ENCODE measurements around the gene STARD3.
"Not testable (repeated sequence)": the region's sequence is repeated elsewhere in the genome, so short reads cannot be mapped to it uniquely, and the experiment has no call there.

Gene STARD3

DNA sequence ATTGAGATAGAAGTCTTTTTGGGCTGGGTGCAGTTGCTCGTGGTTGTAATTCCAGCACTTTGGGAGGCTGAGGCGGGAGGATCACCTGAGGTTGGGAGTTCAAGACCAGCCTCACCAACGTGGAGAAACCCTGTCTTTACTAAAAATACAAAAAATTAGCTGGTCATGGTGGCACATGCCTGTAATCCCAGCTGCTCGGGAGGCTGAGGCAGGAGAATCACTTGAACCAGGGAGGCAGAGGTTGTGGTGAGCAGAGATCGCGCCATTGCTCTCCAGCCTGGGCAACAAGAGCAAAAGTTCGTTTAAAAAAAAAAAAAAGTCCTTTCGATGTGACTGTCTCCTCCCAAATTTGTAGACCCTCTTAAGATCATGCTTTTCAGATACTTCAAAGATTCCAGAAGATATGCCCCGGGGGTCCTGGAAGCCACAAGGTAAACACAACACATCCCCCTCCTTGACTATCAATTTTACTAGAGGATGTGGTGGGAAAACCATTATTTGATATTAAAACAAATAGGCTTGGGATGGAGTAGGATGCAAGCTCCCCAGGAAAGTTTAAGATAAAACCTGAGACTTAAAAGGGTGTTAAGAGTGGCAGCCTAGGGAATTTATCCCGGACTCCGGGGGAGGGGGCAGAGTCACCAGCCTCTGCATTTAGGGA lies 62.3 kb downstream of the STARD3 start:
- not testable (repeated sequence) for H3K36me3 ChIP-seq (ENCODE audit: control insufficient read depth, insufficient read depth, low read length); H3K9me3 ChIP-seq (ENCODE audit: control insufficient read depth, insufficient read depth, low read length); DNase-seq (ENCODE audit: low read depth, low spot score); H3K27ac ChIP-seq (ENCODE audit: low read length); H3K27me3 ChIP-seq (ENCODE audit: control insufficient read depth, insufficient read depth, low read length)
- Histone ChIP-seq H3K4me1 (ENCODE audit: control insufficient read depth, insufficient read depth, low read length) (peaks cover 23% of the 10 kb centered on the region), H3K4me3 (ENCODE audit: low read length) (peak overlapping the region; percentile 98; the same call in 1 of the 2 replicates)
- WGBS (ENCODE audit: insufficient coverage, insufficient read length): no CpG with 5 or more reads among the region's 11 CpGs

DNA sequence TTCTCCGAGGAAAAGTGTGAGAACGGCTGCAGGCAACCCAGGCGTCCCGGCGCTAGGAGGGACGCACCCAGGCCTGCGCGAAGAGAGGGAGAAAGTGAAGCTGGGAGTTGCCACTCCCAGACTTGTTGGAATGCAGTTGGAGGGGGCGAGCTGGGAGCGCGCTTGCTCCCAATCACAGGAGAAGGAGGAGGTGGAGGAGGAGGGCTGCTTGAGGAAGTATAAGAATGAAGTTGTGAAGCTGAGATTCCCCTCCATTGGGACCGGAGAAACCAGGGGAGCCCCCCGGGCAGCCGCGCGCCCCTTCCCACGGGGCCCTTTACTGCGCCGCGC lies 62.8 kb downstream of the STARD3 start, which contains the start of gene ERBB2:
ERBB2 (plus strand) TSS at position 247 of the 330 bp plus-strand sequence. CDS start 175 bp downstream, outside the sequence.
- no peak for DNase-seq (ENCODE audit: low read depth, low spot score)
- Histone ChIP-seq H3K4me3 (ENCODE audit: low read length) (peak within 1 kb of the TSS; percentile 98), H3K27me3 (ENCODE audit: control insufficient read depth, insufficient read depth, low read length) (no peaks in the 10 kb centered on the region), H3K36me3 (ENCODE audit: control insufficient read depth, insufficient read depth, low read length) (no peaks in the 10 kb centered on the region), H3K4me1 (ENCODE audit: control insufficient read depth, insufficient read depth, low read length) (peaks cover 24% of the 10 kb centered on the region), H3K27ac (ENCODE audit: low read length) (no peak within 1 kb of the TSS), H3K9me3 (ENCODE audit: control insufficient read depth, insufficient read depth, low read length) (no peaks in the 10 kb centered on the region)
- no CpG with 5 or more reads among the region's 20 CpGs for WGBS (ENCODE audit: insufficient coverage, insufficient read length)

DNA sequence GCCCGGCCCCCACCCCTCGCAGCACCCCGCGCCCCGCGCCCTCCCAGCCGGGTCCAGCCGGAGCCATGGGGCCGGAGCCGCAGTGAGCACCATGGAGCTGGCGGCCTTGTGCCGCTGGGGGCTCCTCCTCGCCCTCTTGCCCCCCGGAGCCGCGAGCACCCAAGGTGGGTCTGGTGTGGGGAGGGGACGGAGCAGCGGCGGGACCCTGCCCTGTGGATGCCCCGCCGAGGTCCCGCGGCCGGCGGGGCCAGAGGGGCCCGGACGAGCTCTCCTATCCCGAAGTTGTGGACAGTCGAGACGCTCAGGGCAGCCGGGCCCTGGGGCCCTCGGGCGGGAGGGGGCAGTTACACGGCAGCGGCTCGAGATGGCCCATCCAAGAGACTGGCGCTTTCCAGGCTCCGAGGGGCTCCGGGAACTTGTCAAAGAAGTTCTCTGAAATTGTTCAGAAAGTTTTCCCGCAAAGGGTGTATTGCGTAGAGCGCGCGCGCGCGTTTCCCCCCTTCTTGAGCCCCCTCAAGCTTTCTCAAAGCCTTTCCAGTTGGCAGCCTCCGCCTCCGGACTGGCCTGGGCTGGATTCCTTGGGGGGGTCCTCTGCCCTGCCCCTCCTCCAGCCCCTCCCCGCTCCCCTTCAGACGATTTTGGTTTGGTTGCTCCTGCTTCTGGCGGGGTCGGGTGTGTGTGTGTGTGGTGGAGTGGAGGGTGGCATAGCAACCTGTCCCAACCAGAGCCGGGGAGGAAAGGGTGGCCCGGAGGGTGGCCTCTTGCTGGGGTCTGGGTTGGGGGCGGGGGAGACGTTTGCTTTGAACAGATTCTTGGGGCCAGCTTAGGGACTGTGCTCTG lies 63.4 kb downstream of the STARD3 start:
- Histone ChIP-seq H3K27ac (ENCODE audit: low read length) (no peak overlapping the region), H3K4me1 (ENCODE audit: control insufficient read depth, insufficient read depth, low read length) (peaks cover 24% of the 10 kb centered on the region), H3K27me3 (ENCODE audit: control insufficient read depth, insufficient read depth, low read length) (no peaks in the 10 kb centered on the region), H3K9me3 (ENCODE audit: control insufficient read depth, insufficient read depth, low read length) (no peaks in the 10 kb centered on the region), H3K36me3 (ENCODE audit: control insufficient read depth, insufficient read depth, low read length) (no peaks in the 10 kb centered on the region), H3K4me3 (ENCODE audit: low read length) (peak overlapping the region; percentile 98)
- DNase-seq (ENCODE audit: low read depth, low spot score): no peak
- WGBS (ENCODE audit: insufficient coverage, insufficient read length): no CpG with 5 or more reads among the region's 57 CpGs

DNA sequence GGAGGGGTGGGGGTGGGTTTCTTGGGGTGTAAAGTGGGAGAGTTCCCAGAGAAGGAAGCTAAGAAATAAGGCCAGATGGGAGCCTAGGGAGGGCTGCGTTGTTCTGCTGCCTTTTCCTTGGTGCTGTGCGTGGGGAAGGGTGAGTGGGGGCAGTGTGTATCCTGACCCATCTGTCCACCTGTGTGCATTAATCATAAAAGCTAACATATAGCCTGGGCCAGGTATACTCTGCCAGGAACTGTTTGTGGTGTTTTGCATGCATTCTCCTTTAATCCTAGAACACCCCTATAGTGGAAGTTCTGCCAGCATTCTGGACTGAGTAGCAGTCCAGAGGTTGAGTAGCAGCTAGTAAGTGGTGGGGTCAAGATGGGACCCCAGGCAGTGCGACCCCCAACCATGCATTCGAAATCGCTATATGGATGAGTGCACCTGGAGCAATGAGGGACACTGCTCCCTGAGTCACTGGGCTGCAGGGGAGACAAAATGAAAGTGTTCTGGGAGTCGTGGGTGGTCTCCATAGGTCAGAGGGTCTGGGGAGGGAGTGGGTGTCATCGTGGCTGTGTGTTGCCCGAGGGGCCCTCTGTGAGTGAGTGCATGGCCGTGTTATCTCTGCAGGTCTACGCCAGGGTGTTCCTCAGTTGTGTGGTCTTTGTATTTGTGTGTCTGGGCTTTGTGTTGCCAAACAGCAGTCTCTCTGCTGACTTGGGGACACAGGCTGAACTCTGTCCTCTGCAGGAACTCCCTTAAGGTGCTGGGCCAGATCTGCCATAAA lies 64.3 kb downstream of the STARD3 start:
- Histone ChIP-seq H3K27ac (ENCODE audit: low read length) (no peak overlapping the region), H3K27me3 (ENCODE audit: control insufficient read depth, insufficient read depth, low read length) (no peaks in the 10 kb centered on the region), H3K36me3 (ENCODE audit: control insufficient read depth, insufficient read depth, low read length) (no peaks in the 10 kb centered on the region), H3K4me3 (ENCODE audit: low read length) (peak overlapping the region; percentile 98), H3K4me1 (ENCODE audit: control insufficient read depth, insufficient read depth, low read length) (peaks cover 22% of the 10 kb centered on the region), H3K9me3 (ENCODE audit: control insufficient read depth, insufficient read depth, low read length) (no peaks in the 10 kb centered on the region)
- no CpG with 5 or more reads among the region's 10 CpGs for WGBS (ENCODE audit: insufficient coverage, insufficient read length)
- no peak for DNase-seq (ENCODE audit: low read depth, low spot score)

DNA sequence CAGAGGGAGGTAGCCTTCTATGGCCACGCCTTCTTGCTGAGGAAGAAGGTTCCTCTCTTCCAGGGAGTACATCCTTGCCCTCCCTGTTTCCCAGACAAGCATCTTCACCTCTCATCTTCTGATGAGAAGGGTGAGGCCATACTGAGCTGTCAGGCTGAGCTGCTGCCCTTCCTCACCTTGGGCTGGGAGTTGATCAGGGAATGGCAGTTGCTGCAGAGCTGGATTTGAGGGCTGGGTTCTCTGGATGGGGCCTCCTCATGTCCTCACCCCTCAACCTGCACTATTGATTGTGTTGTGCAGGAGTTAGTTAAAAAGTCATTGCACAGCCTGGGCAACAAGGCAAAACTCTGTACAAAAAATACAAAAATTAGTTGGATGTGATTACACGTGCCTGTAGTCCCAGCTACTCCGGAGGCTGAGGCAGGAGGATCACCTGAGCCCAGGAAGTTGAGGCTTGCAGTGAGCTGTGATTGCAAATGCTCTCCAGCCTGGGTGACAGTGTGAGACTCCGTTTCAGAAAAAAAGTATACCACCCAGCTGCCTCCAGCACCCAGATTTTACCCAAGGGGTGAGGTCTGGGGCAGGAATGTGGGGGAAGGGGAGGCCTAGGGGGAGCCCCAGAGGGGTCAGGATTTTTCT lies 65.0 kb downstream of the STARD3 start:
- DNase-seq (ENCODE audit: low read depth, low spot score): no peak
- H3K36me3 ChIP-seq (ENCODE audit: control insufficient read depth, insufficient read depth, low read length): peaks cover 3% of the 10 kb centered on the region; the same call in 1 of the 2 replicates
- H3K27me3 ChIP-seq (ENCODE audit: control insufficient read depth, insufficient read depth, low read length): no peaks in the 10 kb centered on the region
- WGBS (ENCODE audit: insufficient coverage, insufficient read length): no CpG with 5 or more reads among the region's 4 CpGs
- H3K4me3 ChIP-seq (ENCODE audit: low read length): peak overlapping the region; percentile 98; the same call in 1 of the 2 replicates
- H3K4me1 ChIP-seq (ENCODE audit: control insufficient read depth, insufficient read depth, low read length): peaks cover 17% of the 10 kb centered on the region
- no peak overlapping the region for H3K27ac ChIP-seq (ENCODE audit: low read length)
- H3K9me3 ChIP-seq (ENCODE audit: control insufficient read depth, insufficient read depth, low read length): no peaks in the 10 kb centered on the region

GRCh38 chr17:39702901-39703893 lies 66.3 kb downstream of the STARD3 start:
- Histone ChIP-seq H3K27me3 (ENCODE audit: control insufficient read depth, insufficient read depth, low read length) (no peaks in the 10 kb centered on the region), H3K4me1 (ENCODE audit: control insufficient read depth, insufficient read depth, low read length) (peaks cover 17% of the 10 kb centered on the region), H3K27ac (ENCODE audit: low read length) (no peak overlapping the region), H3K4me3 (ENCODE audit: low read length) (no peak overlapping the region), H3K36me3 (ENCODE audit: control insufficient read depth, insufficient read depth, low read length) (peaks cover 8% of the 10 kb centered on the region; the same call in 1 of the 2 replicates), H3K9me3 (ENCODE audit: control insufficient read depth, insufficient read depth, low read length) (no peaks in the 10 kb centered on the region)
- WGBS (ENCODE audit: insufficient coverage, insufficient read length): no CpG with 5 or more reads among the region's 12 CpGs
- DNase-seq (ENCODE audit: low read depth, low spot score): no peak

GRCh38 chr17:39703913-39704312 lies 67.0 kb downstream of the STARD3 start:
- Histone ChIP-seq H3K27ac (ENCODE audit: low read length) (no peak overlapping the region), H3K27me3 (ENCODE audit: control insufficient read depth, insufficient read depth, low read length) (no peaks in the 10 kb centered on the region), H3K4me1 (ENCODE audit: control insufficient read depth, insufficient read depth, low read length) (peaks cover 17% of the 10 kb centered on the region), H3K4me3 (ENCODE audit: low read length) (no peak overlapping the region), H3K9me3 (ENCODE audit: control insufficient read depth, insufficient read depth, low read length) (no peaks in the 10 kb centered on the region), H3K36me3 (ENCODE audit: control insufficient read depth, insufficient read depth, low read length) (peaks cover 12% of the 10 kb centered on the region; the same call in 1 of the 2 replicates)
- WGBS (ENCODE audit: insufficient coverage, insufficient read length): no CpG with 5 or more reads among the region's 5 CpGs
- no peak for DNase-seq (ENCODE audit: low read depth, low spot score)

DNA sequence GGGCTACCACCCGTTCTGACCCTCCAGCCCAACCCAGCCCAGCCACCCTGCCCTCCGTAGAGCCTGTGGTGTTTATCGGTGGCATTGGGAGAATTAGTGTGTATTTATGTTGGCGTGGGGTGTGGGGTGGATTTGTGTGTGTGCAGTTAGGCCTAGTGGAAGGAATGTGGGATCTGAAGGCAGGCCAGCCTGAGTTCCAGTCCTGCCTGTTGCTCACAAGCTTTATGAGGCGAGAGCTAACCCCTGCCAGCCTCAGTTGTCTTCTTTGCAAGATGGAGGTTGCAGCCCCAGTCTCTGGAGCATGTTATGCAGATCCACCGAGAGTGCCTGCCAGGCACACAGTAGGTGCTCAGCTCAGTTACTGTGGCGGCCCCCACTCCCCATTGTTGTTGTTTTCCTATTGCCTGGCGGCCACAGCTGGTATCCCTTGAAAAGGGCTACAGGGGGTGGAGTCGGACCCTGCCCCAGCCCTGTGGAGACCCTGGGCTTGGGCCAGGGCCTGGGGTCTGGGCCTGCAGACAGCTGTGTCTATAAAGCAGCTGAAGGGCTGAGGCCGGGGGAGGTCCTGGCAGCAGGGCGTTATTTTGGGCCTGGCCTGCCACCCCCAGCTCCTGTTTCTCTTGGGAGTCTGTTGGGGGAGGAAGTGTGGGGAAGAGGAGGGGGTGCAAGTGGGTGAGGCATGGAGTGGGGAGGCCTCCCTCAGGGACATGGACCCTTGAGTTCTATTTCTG lies 68.0 kb downstream of the STARD3 start:
- Histone ChIP-seq H3K4me1 (ENCODE audit: control insufficient read depth, insufficient read depth, low read length) (peaks cover 17% of the 10 kb centered on the region), H3K4me3 (ENCODE audit: low read length) (no peak overlapping the region), H3K27me3 (ENCODE audit: control insufficient read depth, insufficient read depth, low read length) (no peaks in the 10 kb centered on the region), H3K36me3 (ENCODE audit: control insufficient read depth, insufficient read depth, low read length) (peaks cover 23% of the 10 kb centered on the region), H3K9me3 (ENCODE audit: control insufficient read depth, insufficient read depth, low read length) (no peaks in the 10 kb centered on the region), H3K27ac (ENCODE audit: low read length) (no peak overlapping the region)
- WGBS (ENCODE audit: insufficient coverage, insufficient read length): 100% methylated on average over 1 of the region's 11 CpGs
- DNase-seq (ENCODE audit: low read depth, low spot score): no peak

- H3K27ac ChIP-seq (ENCODE audit: low read length): no peak overlapping the region
- H3K36me3 ChIP-seq (ENCODE audit: control insufficient read depth, insufficient read depth, low read length): peaks cover 28% of the 10 kb centered on the region
- no CpG with 5 or more reads among the region's 12 CpGs for WGBS (ENCODE audit: insufficient coverage, insufficient read length)
- no peaks in the 10 kb centered on the region for H3K9me3 ChIP-seq (ENCODE audit: control insufficient read depth, insufficient read depth, low read length)
- no peaks in the 10 kb centered on the region for H3K27me3 ChIP-seq (ENCODE audit: control insufficient read depth, insufficient read depth, low read length)
- no peak overlapping the region for H3K4me3 ChIP-seq (ENCODE audit: low read length)
- DNase-seq (ENCODE audit: low read depth, low spot score): no peak
- peaks cover 17% of the 10 kb centered on the region for H3K4me1 ChIP-seq (ENCODE audit: control insufficient read depth, insufficient read depth, low read length)
Measured at GRCh38 chr17:39705786-39706348, 68.9 kb downstream of the STARD3 start.
